HepG2 (cell line): ENCODE results near the gene DCDC2C.

Experiments used
- ATAD3A ChIP-seq: sonication (generic); formaldehyde crosslinking; IDR thresholded peaks from 2 replicates; pipeline ENCODE4 v1.4.0; 2020; ENCODE audit warnings: missing genetic modification reagents
- CTCF ChIP-seq: sonication (generic); formaldehyde crosslinking; IDR thresholded peaks from 2 replicates; pipeline ENCODE4 v1.5.0; 2020; ENCODE audit warnings: mild to moderate bottlenecking, missing genetic modification reagents, moderate library complexity
- EZH2 ChIP-seq: conservative IDR thresholded peaks from 2 replicates; pipeline ENCODE4 v1.6.1; 2012; ENCODE audit warnings: mild to moderate bottlenecking, low read depth, low read length, moderate library complexity
- ZNF12 ChIP-seq: sonication (generic); formaldehyde crosslinking; IDR thresholded peaks from 2 replicates; pipeline ENCODE4 v1.5.0; 2020; ENCODE audit warnings: missing genetic modification reagents
- ZNF501 ChIP-seq: sonication (generic); formaldehyde crosslinking; IDR thresholded peaks from 2 replicates; pipeline ENCODE4 v1.5.1; 2020; ENCODE audit warnings: mild to moderate bottlenecking, moderate library complexity, missing genetic modification reagents
- TF ChIP-seq, protein P1 (sequence below): sonication (generic); formaldehyde crosslinking; IDR thresholded peaks from 2 replicates; pipeline ENCODE4 v1.4.0; 2020; ENCODE audit warnings: missing genetic modification reagents

DNA sequence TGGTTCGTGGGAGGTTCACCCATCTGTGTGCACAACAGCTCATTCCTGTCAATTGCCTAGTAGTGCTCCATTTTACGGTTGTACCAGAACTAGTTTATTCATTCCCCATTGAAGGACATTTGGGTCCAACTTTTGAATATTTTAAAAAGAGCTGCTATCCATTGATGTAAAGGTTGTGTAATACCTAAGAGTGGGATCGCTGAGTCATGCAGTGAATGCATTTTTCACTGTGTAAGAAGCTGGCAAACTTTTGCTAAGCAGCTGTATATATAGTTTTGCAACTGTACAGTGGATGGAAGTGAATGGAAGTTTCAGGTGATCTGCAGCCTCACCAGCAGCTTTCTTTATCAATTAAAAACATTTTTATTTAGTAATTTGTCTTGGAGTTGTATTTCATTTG is 104.5 kb downstream of the DCDC2C start:
- TF ChIP-seq ZNF501 (no peak), ZNF12 (CRISPR knock-in tag) (no peak), EZH2 (no peak), ATAD3A (CRISPR knock-in tag) (no peak), CTCF (CRISPR knock-in tag) (no peak)
- TF ChIP-seq, protein P1, sequence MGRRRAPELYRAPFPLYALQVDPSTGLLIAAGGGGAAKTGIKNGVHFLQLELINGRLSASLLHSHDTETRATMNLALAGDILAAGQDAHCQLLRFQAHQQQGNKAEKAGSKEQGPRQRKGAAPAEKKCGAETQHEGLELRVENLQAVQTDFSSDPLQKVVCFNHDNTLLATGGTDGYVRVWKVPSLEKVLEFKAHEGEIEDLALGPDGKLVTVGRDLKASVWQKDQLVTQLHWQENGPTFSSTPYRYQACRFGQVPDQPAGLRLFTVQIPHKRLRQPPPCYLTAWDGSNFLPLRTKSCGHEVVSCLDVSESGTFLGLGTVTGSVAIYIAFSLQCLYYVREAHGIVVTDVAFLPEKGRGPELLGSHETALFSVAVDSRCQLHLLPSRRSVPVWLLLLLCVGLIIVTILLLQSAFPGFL (CRISPR knock-in tag), result no peak
